ENCODE results near the gene GP1BB. TPM values are rescaled to one million over a fixed set of nuclear protein-coding genes. Genes with fewer than 3 reads are reported as not detected.

The GP1BB gene
- total and polyA plus RNA-seq, 8 donors, result 3.3 to 11.1 (median 5.4) TPM; not detected in 1

- no peak overlapping the region for H3K27ac ChIP-seq
- H3K36me3 ChIP-seq, result no peaks in the 10 kb centered on the region
- ATAC-seq (no peak), DNase-seq (no peak)
- H3K27me3 ChIP-seq, result peaks cover 34 to 70% of the 10 kb centered on the region in 2 donors
- intact Hi-C loops (cut with DNase I), result no loop called here
- H3K4me3 ChIP-seq, result no peak overlapping the region
- no peaks in the 10 kb centered on the region for H3K9me3 ChIP-seq
- no peak for TF ChIP-seq CTCF (IDR thresholded peaks at IDR 0.05)
- peaks cover 3 to 16% of the 10 kb centered on the region in 2 donors for H3K4me1 ChIP-seq
These were observed 28.3 kb downstream of the GP1BB start for GRCh38 chr22:19751497-19752245.

DNA sequence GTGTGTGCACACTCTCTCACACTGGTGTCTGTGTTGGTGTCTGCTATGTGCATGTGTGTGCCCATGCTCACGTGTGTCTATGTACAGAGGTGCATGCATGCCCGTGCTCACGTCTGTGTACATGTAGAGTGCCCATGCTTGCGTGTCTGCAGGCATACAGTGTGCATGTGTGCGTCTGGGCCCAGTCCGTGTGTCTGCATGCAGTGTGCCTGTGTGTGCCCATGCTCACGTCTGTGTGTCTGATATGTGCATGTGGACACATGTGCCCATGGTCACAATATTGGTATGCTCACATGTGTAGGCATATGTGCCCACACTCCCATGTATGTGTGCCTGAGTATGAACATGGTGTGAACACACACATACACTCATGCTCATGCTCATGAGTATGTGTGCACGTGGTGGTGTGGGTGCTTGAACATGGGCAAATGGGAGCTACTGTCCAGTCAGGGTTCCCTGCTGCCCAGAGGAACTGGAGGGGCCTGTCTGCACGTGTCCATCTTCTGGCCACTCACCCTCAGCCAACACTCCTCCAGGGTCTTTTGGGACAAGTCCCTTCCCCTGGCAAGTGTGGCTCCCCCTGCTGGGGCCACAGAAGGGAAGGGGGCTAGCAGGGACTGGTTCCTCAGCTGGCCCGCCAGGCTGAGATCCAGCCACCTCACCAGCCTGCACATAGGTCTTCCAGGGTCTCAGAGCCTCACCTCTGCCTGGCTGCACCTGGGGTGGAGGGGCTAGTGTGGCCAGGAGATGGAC is 29.9 kb downstream of the GP1BB start:
- Histone ChIP-seq H3K27me3 (peaks cover 50 to 86% of the 10 kb centered on the region in 2 donors), H3K4me3 (no peak overlapping the region)
- TF ChIP-seq CTCF (IDR thresholded peaks at IDR 0.05), result no peak

DNA sequence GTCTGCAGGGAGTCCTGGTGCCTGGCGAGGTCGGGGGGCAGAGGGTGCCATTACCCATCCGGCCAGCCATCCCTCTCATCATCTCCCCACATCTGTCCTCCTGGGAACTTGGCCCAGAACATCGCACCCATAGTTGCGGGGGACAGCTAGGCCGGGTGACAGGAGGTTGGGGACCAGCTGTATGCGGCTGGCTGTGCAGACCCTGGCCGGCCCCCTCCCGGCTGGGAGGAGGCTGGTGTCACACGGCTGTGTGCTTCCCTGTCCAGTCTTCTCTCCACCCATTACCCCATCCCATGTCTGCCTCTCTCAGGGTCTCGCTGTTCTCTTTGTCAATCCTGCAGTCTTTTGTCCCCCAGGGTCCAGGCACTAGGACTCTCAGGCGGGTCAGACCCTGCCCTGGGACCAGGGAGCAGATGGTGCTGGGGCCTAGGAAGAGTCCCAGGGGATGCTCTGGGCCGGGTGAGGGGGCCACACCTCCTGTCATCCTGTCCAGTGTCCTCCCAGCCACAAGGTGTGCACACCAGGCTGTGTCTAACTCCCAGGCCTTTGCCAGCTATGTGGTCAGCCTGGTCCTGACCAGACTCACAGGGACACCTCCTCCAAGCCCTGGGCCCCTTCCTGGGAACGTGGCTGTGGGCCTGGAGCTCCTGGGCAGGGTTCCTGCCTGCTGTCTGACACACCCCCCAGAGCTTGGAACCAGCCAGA is 30.8 kb downstream of the GP1BB start:
- H3K4me3 ChIP-seq, result no peak overlapping the region
- intact Hi-C loops (cut with DNase I), result no loop called here
- peaks cover 3 to 29% of the 10 kb centered on the region in 2 donors for H3K4me1 ChIP-seq
- ATAC-seq (no peak), DNase-seq (no peak)
- TF ChIP-seq CTCF (IDR thresholded peaks at IDR 0.05), result no peak
- H3K27me3 ChIP-seq, result peaks cover 58 to 94% of the 10 kb centered on the region in 2 donors
- no peaks in the 10 kb centered on the region for H3K9me3 ChIP-seq
- no peak overlapping the region for H3K27ac ChIP-seq
- no peaks in the 10 kb centered on the region for H3K36me3 ChIP-seq

More for the DNA sequence above, 29.9 kb downstream of the GP1BB start:
- ATAC-seq, result no peak
- intact Hi-C loops (cut with DNase I), result no loop called here
- Histone ChIP-seq H3K9me3 (no peaks in the 10 kb centered on the region), H3K36me3 (no peaks in the 10 kb centered on the region), H3K27ac (no peak overlapping the region), H3K4me1 (peaks cover 3 to 24% of the 10 kb centered on the region in 2 donors)
- DNase-seq, result no peak

DNA sequence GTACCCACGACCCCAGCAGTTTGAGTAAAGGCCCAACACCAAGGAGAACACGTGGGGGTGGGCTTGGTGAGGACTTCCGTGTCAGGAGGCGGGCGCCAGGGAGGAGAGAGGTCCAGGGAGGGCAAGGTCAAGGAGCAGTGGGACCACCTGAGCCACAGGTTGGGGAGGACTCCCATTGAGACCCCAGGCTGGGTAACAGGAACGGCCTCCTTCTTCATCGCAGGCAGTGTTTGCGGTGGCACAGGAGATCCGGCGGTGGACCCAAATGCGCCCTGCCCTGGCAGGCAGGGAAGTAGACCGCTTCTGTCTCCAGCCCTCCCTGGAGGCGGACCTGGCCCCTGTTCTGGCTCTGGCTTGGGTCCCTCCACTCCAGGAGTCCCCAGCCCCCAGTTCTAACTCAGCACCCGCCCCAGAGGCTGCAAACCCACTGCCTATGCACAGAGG is 31.4 kb downstream of the GP1BB start:
- Histone ChIP-seq H3K27ac (no peak overlapping the region), H3K9me3 (no peaks in the 10 kb centered on the region), H3K36me3 (no peaks in the 10 kb centered on the region), H3K27me3 (peaks cover 64 to 100% of the 10 kb centered on the region in 2 donors), H3K4me3 (no peak overlapping the region), H3K4me1 (peaks cover 3 to 35% of the 10 kb centered on the region in 2 donors)
- intact Hi-C loops (cut with DNase I), result no loop called here
- no peak for TF ChIP-seq CTCF (IDR thresholded peaks at IDR 0.05)
- no peak for ATAC-seq
- no peak for DNase-seq
